Measurements from ENCODE around the gene PEX14. TPM values are rescaled to one million over a fixed set of nuclear protein-coding genes. Genes with fewer than 3 reads are reported as not detected.
A peak's percentile ranks its signal among the peaks of the same experiment; 100 is the strongest.

The PEX14 gene
- total and polyA plus RNA-seq, 9 of the 15 experiments (the other 6 are each of a cell fraction or from before 2014, with no cell fraction given) = 2.6 to 45.7 (median 22.7) TPM

- TF ChIP-seq ARID3B (CRISPR knock-in tag; IDR thresholded peaks at IDR 0.05; ENCODE audit: borderline replicate concordance) (0 out of 2 replicates have a peak, but pooled peaks have one; percentile 66), HNRNPL (IDR thresholded peaks at IDR 0.05; ENCODE audit: low read depth, low read length) (no peak), MLLT1 (IDR thresholded peaks at IDR 0.05) (peak in 1 of 2 experiments; percentile 54; a peak in 1 of 4 replicates), SAFB2 (IDR thresholded peaks at IDR 0.05; ENCODE audit: borderline replicate concordance, low read depth, low read length, severe bottlenecking) (no peak), SOX6 (IDR thresholded peaks at IDR 0.05) (peak; percentile 97), ZNF143 (CRISPR knock-in tag; IDR thresholded peaks at IDR 0.05) (no peak), SNAPC5 (CRISPR knock-in tag; IDR thresholded peaks at IDR 0.05) (no peak), SMAD3 (CRISPR knock-in tag; conservative IDR thresholded peaks at IDR 0.05) (no peak), HDAC8 (tag; IDR thresholded peaks at IDR 0.05) (no peak), NFIX (CRISPR knock-in tag; IDR thresholded peaks at IDR 0.05; ENCODE audit: low read depth) (no peak), CC2D1A (IDR thresholded peaks at IDR 0.05) (no peak; the same call in 1 of the 2 replicates), MBD2 (IDR thresholded peaks at IDR 0.05; ENCODE audit: borderline replicate concordance, low read depth) (0 out of 2 replicates have a peak, but pooled peaks have one; percentile 25), ESRRB (CRISPR knock-in tag; IDR thresholded peaks at IDR 0.05; ENCODE audit: borderline replicate concordance) (no peak), HOMEZ (CRISPR knock-in tag; IDR thresholded peaks at IDR 0.05) (no peak), BRF1 (IDR thresholded peaks at IDR 0.05; ENCODE audit: borderline replicate concordance, extremely low read depth, insufficient read length) (no peak), SMAD1 (IDR thresholded peaks at IDR 0.05; ENCODE audit: low read depth, low read length, partially characterized antibody) (peak; percentile 35), HCFC1 (IDR thresholded peaks at IDR 0.05; ENCODE audit: low read depth, low read length) (no peak), RB1 (IDR thresholded peaks at IDR 0.05; ENCODE audit: low read depth) (no peak), ZFP36 (IDR thresholded peaks at IDR 0.05; ENCODE audit: low read depth, low read length, partially characterized antibody) (peak; percentile 73), SRF (CRISPR knock-in tag; IDR thresholded peaks at IDR 0.05) (no peak), ZNF511 (CRISPR knock-in tag; IDR thresholded peaks at IDR 0.05) (no peak)
Observed at GRCh38 chr1:10510520-10511493, 36.1 kb downstream of the PEX14 start (continued).
